GM12864 (cell line): ENCODE results near the gene PPP2R5C.

Experiments
- DNase-seq: peaks from one replicate; pipeline ENCODE4 v3.0.0-alpha.2; 2011; ENCODE audit warnings: low read depth
- H3K4me3 ChIP-seq: 2 replicates; pipeline ENCODE4 v1.5.1; 2011; ENCODE audit warnings: mild to moderate bottlenecking, low read depth, low read length, control low read depth
- TF ChIP-seq, protein P1 (sequence below): IDR thresholded peaks from 2 replicates; pipeline ENCODE4 v1.5.1; 2011; ENCODE audit warnings: low read depth, mild to moderate bottlenecking, moderate library complexity, low read length, control low read depth, inconsistent platforms; ENCODE audit errors: missing control alignments

PPP2R5C gene

DNA sequence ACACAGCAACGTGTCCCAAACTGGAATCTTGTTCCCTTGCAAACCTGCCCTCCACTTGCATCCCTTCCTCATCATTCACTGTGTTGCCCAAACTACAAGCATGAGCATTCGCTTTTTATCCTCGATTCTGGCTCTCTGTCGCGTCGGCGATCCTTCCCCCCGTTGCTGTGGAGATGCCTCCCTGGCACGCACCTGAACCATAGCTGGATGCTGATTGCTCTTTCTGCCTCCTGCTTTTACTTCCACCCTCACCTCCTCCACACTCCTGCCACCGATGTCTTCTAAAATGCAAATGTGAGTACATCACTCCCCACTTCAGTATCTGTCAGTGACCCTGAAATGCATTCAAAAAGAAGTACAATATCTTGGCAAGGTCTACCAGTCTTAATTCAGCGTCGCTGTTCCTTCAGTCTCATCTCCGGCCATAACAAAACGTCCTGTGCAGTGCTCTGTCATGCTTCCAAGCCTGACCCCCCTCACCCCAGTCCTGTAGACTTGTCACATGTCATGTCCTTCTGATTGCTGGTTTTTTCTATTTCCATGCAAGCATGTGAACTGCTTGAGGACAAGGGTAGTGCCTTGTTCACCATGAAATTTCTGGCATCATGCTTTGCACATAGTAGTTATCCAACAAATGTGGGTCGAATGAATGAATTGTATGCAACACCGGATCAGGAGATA lies 2.5 kb upstream of the PPP2R5C start:
- DNase-seq: no peak
- no peak overlapping the region for H3K4me3 ChIP-seq
- TF ChIP-seq, protein P1, sequence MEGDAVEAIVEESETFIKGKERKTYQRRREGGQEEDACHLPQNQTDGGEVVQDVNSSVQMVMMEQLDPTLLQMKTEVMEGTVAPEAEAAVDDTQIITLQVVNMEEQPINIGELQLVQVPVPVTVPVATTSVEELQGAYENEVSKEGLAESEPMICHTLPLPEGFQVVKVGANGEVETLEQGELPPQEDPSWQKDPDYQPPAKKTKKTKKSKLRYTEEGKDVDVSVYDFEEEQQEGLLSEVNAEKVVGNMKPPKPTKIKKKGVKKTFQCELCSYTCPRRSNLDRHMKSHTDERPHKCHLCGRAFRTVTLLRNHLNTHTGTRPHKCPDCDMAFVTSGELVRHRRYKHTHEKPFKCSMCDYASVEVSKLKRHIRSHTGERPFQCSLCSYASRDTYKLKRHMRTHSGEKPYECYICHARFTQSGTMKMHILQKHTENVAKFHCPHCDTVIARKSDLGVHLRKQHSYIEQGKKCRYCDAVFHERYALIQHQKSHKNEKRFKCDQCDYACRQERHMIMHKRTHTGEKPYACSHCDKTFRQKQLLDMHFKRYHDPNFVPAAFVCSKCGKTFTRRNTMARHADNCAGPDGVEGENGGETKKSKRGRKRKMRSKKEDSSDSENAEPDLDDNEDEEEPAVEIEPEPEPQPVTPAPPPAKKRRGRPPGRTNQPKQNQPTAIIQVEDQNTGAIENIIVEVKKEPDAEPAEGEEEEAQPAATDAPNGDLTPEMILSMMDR: no peak

DNA sequence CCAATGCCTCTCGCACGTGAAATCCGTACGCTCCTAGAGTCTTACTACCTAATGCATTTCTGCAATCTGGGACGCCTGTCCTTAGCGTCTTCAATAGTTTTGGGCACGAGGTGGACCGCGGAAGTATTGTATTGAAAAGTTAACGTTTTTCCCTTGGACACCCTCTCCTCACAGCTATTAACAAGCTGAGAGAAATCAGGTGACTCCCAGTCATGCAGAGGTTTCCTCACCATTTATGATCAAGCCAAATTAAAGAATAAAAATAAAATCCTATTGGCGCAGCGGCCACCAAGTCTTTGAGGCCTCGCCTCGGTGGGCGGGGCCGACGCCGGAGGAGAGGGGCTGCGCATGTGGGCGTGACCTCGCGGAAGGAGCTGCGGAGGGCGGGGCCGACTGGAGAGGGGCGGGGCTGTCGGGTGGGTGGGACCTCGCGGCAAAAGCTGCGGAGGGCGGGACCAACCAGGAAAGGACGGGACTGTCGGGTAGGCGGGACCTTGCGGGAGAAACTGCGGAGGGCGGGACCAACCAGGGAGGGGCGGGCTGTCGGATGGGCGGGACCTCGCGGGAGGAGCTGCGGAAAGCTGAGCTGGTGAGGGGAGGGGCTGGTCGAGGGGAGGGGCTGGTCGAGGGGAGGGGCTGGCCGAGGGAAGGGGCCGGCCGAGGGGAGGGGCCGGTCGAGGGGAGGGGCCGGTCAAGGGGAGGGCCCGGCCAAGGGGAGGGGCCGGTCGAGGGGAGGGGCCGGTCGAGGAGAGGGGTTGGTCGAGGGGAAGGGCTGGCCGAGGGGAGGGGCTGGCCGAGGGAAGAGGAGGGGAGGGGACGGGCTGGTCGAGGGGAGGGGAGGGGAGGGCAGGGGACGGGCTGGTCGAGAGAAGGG lies 1.1 kb upstream of the PPP2R5C start:
- DNase-seq: peak; percentile 84
- 0 out of 2 replicates have a peak overlapping the region, but pooled peaks have one; percentile 73 for H3K4me3 ChIP-seq
- TF ChIP-seq, protein P1: no peak

DNA sequence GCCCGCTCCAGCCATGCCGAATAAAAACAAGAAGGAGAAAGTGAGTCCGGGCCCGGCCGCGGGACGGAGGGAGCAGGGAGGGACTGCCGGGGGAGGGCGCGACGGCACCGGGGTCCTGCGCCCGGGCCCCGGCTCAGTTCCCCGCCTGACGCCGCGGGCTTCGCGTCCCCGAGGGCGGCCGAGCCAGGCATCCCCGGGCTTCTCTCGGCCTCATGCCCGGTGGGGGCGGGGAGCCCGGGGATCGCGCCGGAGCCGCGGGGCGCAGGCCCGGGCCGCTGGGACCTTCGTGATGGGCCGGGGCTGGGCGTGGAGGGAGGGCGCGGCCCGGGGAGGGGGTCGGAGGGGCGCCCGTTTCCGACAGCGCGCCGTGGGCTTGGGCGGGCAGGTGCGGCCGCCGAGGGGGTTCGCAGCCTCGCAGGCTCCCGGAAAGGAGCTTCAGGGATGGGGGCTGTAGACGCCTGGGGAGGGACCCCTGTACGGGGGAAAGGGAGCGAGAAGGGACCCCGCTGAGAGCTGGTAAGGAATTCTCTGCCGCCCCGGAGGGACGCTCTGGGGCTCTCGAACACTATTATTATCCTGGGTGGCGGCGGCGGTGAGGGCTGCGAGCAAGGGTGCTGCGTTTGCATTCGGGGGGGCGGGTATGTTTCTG lies 496 bp downstream of the PPP2R5C start:
- DNase-seq: no peak
- H3K4me3 ChIP-seq: peak overlapping the region; percentile 70
- TF ChIP-seq, protein P1: no peak

DNA sequence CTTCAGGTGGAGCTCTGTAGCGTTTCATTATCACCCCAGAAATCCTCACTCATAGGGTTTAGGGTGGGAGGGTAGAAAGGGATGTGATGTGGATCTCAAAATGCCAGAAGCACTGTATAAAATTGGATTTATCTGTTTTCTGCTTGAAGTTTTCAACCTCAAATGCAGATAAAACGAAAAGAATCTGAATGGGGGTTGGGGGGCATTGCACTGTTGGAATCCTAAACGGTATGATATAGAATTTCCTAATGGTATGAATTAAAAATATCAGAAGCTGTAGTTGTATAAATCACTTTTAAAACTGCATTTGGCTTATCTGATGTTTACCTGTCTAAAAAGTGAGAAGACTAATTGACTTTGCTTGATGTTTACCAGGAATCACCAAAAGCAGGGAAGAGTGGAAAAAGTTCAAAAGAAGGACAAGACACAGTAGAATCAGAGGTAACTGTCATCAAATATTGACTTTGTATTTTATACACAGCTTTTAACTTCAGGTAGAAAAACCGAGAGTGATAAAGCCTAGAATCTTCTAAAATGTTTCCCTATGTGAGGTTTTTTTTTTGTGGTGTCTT lies 1.1 kb downstream of the PPP2R5C start:
- DNase-seq: no peak
- TF ChIP-seq, protein P1: no peak
- H3K4me3 ChIP-seq: peak overlapping the region; percentile 70; the same call in 1 of the 2 replicates

DNA sequence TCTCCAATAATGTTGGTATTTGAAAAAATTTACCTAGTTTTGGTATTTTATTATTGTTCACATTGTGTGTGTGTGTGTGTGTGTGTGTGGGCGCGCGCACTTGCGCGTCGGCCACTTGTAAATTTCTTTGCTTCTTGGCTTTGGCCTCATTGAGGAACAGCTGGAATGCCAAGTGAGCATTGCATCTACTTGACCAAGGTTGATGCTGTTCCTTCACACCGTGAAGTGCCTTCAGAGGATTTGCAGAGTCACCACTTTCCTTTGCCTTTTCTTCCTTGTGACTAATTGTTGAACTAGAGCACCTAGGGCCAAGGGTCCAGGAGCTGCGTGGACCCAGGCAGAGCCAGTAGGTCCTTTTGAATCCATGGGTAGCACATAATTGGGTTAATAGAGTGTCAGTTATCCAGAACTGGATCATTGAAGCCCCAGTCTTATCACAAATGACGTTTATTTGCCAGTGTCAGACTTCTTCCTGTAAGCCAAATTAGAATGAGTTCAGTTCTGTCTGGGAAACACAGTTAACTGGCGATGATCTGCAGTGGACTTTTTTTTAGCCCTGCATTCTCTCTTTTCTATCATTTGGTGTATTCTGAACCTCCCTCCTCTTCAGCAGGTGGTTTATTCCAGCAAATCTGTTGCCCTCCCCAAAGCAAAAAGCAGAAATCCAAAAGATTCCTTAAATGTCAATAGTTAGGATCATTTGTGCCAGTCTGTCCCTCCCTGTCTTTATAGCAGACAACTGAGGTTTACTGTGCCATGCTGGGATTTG lies 2.6 kb downstream of the PPP2R5C start:
- TF ChIP-seq, protein P1: no peak
- no peak overlapping the region for H3K4me3 ChIP-seq
- no peak for DNase-seq
